GM12878 (cell line): ENCODE results near the gene LYPLA2. TPM values are rescaled to one million over a fixed set of nuclear protein-coding genes. Genes with fewer than 3 reads are reported as not detected.
A peak's percentile ranks its signal among the peaks of the same experiment; 100 is the strongest.

Experiments used
- ATAC-seq: fragments of 200-7000 bp; cut with Tn5 transposase; 3 replicates; pipeline ENCODE4 v1.9.1; 2020; ENCODE audit warnings: mild to moderate bottlenecking, moderate library complexity
- BruUV-seq: library from RNA; stranded (reverse); fragments of 400-500 nt; replicated peaks from 2 replicates; lab custom pipeline; 2021; lab: Mats Ljungman, UMichigan
- CTCF ChIA-PET: fragments of 300-600 bp; sonication (Branson Sonifier 250); formaldehyde crosslinking; extraction: SDS; loops from one replicate; lab custom pipeline; 2021; ENCODE audit warnings: inconsistent platforms; lab: Yijun Ruan, JAX
- POLR2A ChIA-PET: fragments of 350-600 bp; formaldehyde crosslinking; extraction: SDS; loops from one replicate; lab custom pipeline; 2021; ENCODE audit warnings: inconsistent platforms; lab: Charles Lee
- RAD21 ChIA-PET: fragments of 300-600 bp; sonication (Branson Sonifier 250); formaldehyde crosslinking; loops from one replicate; lab custom pipeline; 2023; ENCODE audit warnings: antibody characterized with exemption; ENCODE audit not compliant: unreplicated experiment; lab: Charles Lee
- SMC1A ChIA-PET: fragments of 300-600 bp; sonication (Branson Sonifier 250); formaldehyde crosslinking; loops from one replicate; lab custom pipeline; 2023; ENCODE audit not compliant: unreplicated experiment, uncharacterized antibody; lab: Charles Lee
- DNase-seq: peaks from one replicate; pipeline ENCODE4 v3.0.0-alpha.2; 2011; ENCODE audit warnings: low read depth, low spot score
- FAIRE-seq: peaks from 3 replicates; lab custom pipeline; 2011; peaks lifted over from hg19 to GRCh38; lab: Jason Lieb, UNC
- H2AFZ ChIP-seq: 2 replicates; pipeline ENCODE4 v1.6.0; 2011; ENCODE audit warnings: low read depth, low read length, control low read depth; ENCODE audit not compliant: control insufficient read depth
- H3K27ac ChIP-seq: 2 replicates; pipeline ENCODE4 v1.5.1; 2011; ENCODE audit warnings: control low read depth; ENCODE audit not compliant: control insufficient read depth, insufficient read depth
- H3K27me3 ChIP-seq, 2 experiments: replicated peaks in 1 of 2; 2 replicates each; pipeline versions ENCODE4 v1.6.0 to v1.6.1; 2011; ENCODE audit warnings: low read length in 1 of 2; ENCODE audit not compliant: control insufficient read depth in 2 of 2, insufficient read depth in 2 of 2
- H3K36me3 ChIP-seq, 2 experiments: 2 replicates each; pipeline ENCODE4 v1.5.1; 2011; ENCODE audit warnings: low read length in 1 of 2; ENCODE audit not compliant: control insufficient read depth in 2 of 2, insufficient read depth in 2 of 2
- H3K4me1 ChIP-seq: 2 replicates; pipeline ENCODE4 v1.6.1; 2011; ENCODE audit warnings: mild to moderate bottlenecking, low read length, moderate library complexity, mixed read lengths; ENCODE audit not compliant: control insufficient read depth, insufficient read depth
- H3K4me2 ChIP-seq: 2 replicates; pipeline ENCODE4 v1.6.0; 2011; ENCODE audit warnings: control low read depth; ENCODE audit not compliant: control insufficient read depth, insufficient read depth
- H3K4me3 ChIP-seq: fragments of 200-600 bp; sonication (generic); 2 replicates; pipeline ENCODE4 v1.5.1; 2016
- H3K79me2 ChIP-seq: 2 replicates; pipeline ENCODE4 v1.6.0; 2011; ENCODE audit warnings: low read length; ENCODE audit not compliant: control insufficient read depth, insufficient read depth
- H3K9ac ChIP-seq: 2 replicates; pipeline ENCODE4 v1.8.0; 2011; ENCODE audit warnings: low read length, control low read depth, mixed read lengths; ENCODE audit not compliant: control insufficient read depth, insufficient read depth
- H3K9me3 ChIP-seq: replicated peaks from 3 replicates; pipeline ENCODE4 v1.5.1; 2011; ENCODE audit warnings: mild to moderate bottlenecking, low read length; ENCODE audit not compliant: control insufficient read depth, insufficient read depth
- H4K20me1 ChIP-seq: 2 replicates; pipeline ENCODE4 v1.6.0; 2011; ENCODE audit not compliant: control insufficient read depth, insufficient read depth
- CBFB ChIP-seq: IDR thresholded peaks from 2 replicates; pipeline ENCODE4 v1.6.1; 2016; ENCODE audit warnings: antibody characterized with exemption, low read depth
- HDGF ChIP-seq: fragments of 450-650 bp; IDR thresholded peaks from 2 replicates; pipeline ENCODE4 v1.6.1; 2016; ENCODE audit warnings: antibody characterized with exemption
- JUNB ChIP-seq: IDR thresholded peaks from 2 replicates; pipeline ENCODE4 v1.6.1; 2016; ENCODE audit warnings: antibody characterized with exemption, mild to moderate bottlenecking
- MEF2B ChIP-seq: fragments of 450-650 bp; IDR thresholded peaks from 2 replicates; pipeline ENCODE4 v1.6.1; 2018; ENCODE audit warnings: mild to moderate bottlenecking, moderate library complexity; ENCODE audit not compliant: partially characterized antibody, poor library complexity, severe bottlenecking
- MTA3 ChIP-seq: IDR thresholded peaks from 2 replicates; pipeline ENCODE4 v1.6.1; 2012; ENCODE audit warnings: low read length, inconsistent platforms, borderline replicate concordance
- MYC ChIP-seq: IDR thresholded peaks from 2 replicates; pipeline ENCODE4 v1.6.1; 2011; ENCODE audit warnings: mild to moderate bottlenecking, low read length, moderate library complexity, inconsistent platforms; ENCODE audit not compliant: insufficient read depth, insufficient replicate concordance, insufficient read length, severe bottlenecking
- NFXL1 ChIP-seq: fragments of 450-650 bp; IDR thresholded peaks from 2 replicates; pipeline ENCODE4 v1.6.1; 2017; ENCODE audit warnings: antibody characterized with exemption, mild to moderate bottlenecking, borderline replicate concordance
- RBBP5 ChIP-seq: fragments of 200-600 bp; sonication (generic); conservative IDR thresholded peaks from 2 replicates; pipeline ENCODE4 v1.6.1; 2016
- RUNX3 ChIP-seq: IDR thresholded peaks from 2 replicates; pipeline ENCODE4 v1.6.1; 2012; ENCODE audit warnings: low read length, inconsistent platforms
- SPI1 ChIP-seq: IDR thresholded peaks from 2 replicates; pipeline ENCODE4 v1.6.1; 2011; ENCODE audit warnings: low read depth, mild to moderate bottlenecking, low read length, moderate library complexity, borderline replicate concordance; ENCODE audit not compliant: insufficient read depth
- STAT3 ChIP-seq: IDR thresholded peaks from 2 replicates; pipeline ENCODE4 v1.6.1; 2011; ENCODE audit warnings: low read depth, low read length, improper control_type of control experiment
- ZBED1 ChIP-seq: IDR thresholded peaks from 2 replicates; pipeline ENCODE4 v1.6.1; 2016; ENCODE audit warnings: borderline replicate concordance
- in situ Hi-C: fragments of 300-500 bp; cut with MboI; formaldehyde crosslinking; loops from 9 replicates; pipeline ENCODE4 v1.14.3; 2018; ENCODE audit warnings: mixed read lengths
- intact Hi-C: fragments of 100-400 bp; cut with micrococcal nuclease; formaldehyde crosslinking; loops from one replicate; pipeline ENCODE4 v1.14.2; 2022; ENCODE audit not compliant: unreplicated experiment
- polyA plus RNA-seq, 11 experiments: library from polyadenylated mRNA; depleted of rRNA in 4 of 11; unstranded in 6 of 11; stranded (reverse) in 5 of 11; fragments of >200 nt; fragmentation: Nextera tagmentation in 4 of 11; fragmentation: Illumina TruSeq in 1 of 11; extraction: Ambion mirVana in 4 of 11; extraction: Trizol in 1 of 11; gene quantifications; 1 replicate in 1 of 11; 2 replicates in 10 of 11; pipeline versions ENCODE4 v1.2.1 to v1.2.3, GENCODE V29; 2011 to 2016; ENCODE audit warnings: inconsistent platforms in 2 of 11, missing spikeins in 2 of 11, low read depth in 1 of 11
- total RNA-seq, 4 experiments: library from RNA; depleted of rRNA in 3 of 4; stranded (reverse); fragments of >200 nt in 3 of 4; fragmentation: Illumina TruSeq in 1 of 4; extraction: Trizol in 1 of 4; gene quantifications; 2 replicates each; pipeline versions ENCODE4 v1.2.1 to v1.2.3, GENCODE V29; 2013 to 2021

The LYPLA2 gene
- total and polyA plus RNA-seq, 10 of the 15 experiments (the other 5 are each of a cell fraction or from before 2014, with no cell fraction given), result 2.7 to 129 (median 62.3) TPM

DNA sequence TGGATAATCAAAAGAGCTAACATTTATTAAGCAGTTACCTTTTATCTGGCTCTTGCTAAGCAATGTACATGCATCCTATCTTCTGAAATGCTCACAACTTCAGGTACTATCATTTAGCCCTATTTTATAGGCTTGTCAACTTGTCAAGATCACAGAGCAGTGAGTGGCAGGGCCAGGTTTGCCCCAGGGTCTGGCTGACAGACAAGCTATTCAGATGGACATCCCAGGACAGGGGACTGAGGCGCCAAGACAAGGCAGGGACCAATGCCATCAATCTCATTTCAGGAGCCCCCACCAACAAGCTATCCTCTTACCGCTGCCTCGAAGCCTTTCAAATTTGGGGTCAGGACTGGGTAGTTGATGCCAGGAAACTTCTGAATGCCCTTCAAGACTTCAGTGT, 25.4 kb downstream of the LYPLA2 start (continued):
- TF ChIP-seq NFXL1, result no peak
- TF ChIP-seq STAT3, result no peak
- TF ChIP-seq CBFB, result no peak
- no peak for TF ChIP-seq MEF2B
- no peak for TF ChIP-seq JUNB

GRCh38 chr1:23816906-23817305, 26.0 kb downstream of the LYPLA2 start:
- Histone ChIP-seq H2AFZ (no peak overlapping the region), H4K20me1 (no peaks in the 10 kb centered on the region), H3K36me3 (peaks cover 0 to 11% of the 10 kb centered on the region in 2 experiments; a peak in 1 of 4 replicates), H3K4me3 (no peak overlapping the region), H3K9ac (no peak overlapping the region), H3K9me3 (no peaks in the 10 kb centered on the region), H3K79me2 (no peaks in the 10 kb centered on the region), H3K4me2 (no peak overlapping the region), H3K27me3 (no peaks in the 10 kb centered on the region), H3K4me1 (peaks cover 13% of the 10 kb centered on the region)
- in situ Hi-C loops, result no loop called here
- ChIA-PET RAD21 (interaction anchor here (1.8 kb wide), 1 partner anchor 11 kb away, joined by 5 read pairs; no protein-coding TSS in a partner anchor), POLR2A (interaction anchor here (1.1 to 1.9 kb wide), 3 partner anchors 8 to 93 kb away, joined by 3 to 5 read pairs (median 4); partner anchors contain the start of gene HMGCL), SMC1A (interaction anchor here (1.0 to 3.5 kb wide), 4 partner anchors 8 to 99 kb away, joined by 3 to 12 read pairs (median 5); partner anchors contain the start of gene HMGCL)
- peak; percentile 61 for ATAC-seq
- no peak for DNase-seq
- intact Hi-C loops, result loop anchor here (10.0 kb wide), 1 partner anchor 208 kb away; no protein-coding TSS in a partner anchor
- no peak for TF ChIP-seq ZBED1
- no peak for TF ChIP-seq RBBP5
- no peak for TF ChIP-seq HDGF
- TF ChIP-seq SPI1, result peak; percentile 4; the same call in 1 of the 2 replicates
- no peak for TF ChIP-seq MTA3
- peak; percentile 16; the same call in 1 of the 2 replicates for TF ChIP-seq RUNX3
- no peak for TF ChIP-seq MYC
- TF ChIP-seq, all 136 proteins: peak for 2
- BruUV-seq, result no TSS peak
- peak; percentile 88 for FAIRE-seq
- no peak overlapping the region; the same call in 1 of the 2 replicates for H3K27ac ChIP-seq
- CTCF ChIA-PET, result interaction anchor here (0.9 to 2.8 kb wide), 6 partner anchors 7 to 100 kb away, joined by 3 to 13 read pairs (median 4); no protein-coding TSS in a partner anchor
